OCI-M2 (cell line): ENCODE measurements around the gene COL3A1.

ENCODE experiments used
- DNase-seq: peaks from one replicate; lab custom pipeline; 2025; ENCODE audit not compliant: unreplicated experiment; lab: John Stamatoyannopoulos, UW

COL3A1 gene

GRCh38 chr2:188975497-188976102, 1.4 kb downstream of the COL3A1 start:
- no peak for DNase-seq

DNA sequence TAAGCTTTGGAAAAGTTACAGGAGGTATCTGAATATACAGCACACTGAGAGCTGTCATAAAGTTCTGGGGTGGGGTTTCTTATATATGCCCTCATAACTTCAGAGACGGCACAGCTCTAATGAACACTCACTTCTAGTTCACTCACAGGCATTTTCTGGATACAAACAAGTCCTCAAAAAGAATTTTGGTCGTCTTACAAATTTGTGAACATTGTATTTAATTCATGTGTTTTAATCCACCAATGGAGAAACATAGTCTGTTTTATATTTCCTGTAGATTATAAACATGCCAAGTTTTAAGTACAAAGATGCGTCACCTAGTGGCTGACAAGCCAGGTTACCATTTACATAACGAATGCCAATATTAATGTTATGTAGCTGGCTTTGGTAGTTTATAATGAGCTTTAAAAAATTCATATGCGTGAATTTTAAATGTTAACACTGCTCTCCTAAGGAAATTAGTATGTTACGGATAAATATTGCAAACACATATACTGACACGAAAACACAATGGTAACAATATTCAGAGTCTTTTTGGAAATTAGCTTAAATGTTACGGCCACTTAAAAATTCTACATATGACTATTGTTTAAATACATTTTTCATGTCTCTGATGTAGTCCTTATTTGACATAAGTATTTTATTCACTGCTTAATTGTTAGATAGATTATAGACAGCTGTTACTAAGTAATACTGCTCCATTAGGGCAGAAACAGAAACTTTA, 2.5 kb downstream of the COL3A1 start:
- no peak for DNase-seq

DNA sequence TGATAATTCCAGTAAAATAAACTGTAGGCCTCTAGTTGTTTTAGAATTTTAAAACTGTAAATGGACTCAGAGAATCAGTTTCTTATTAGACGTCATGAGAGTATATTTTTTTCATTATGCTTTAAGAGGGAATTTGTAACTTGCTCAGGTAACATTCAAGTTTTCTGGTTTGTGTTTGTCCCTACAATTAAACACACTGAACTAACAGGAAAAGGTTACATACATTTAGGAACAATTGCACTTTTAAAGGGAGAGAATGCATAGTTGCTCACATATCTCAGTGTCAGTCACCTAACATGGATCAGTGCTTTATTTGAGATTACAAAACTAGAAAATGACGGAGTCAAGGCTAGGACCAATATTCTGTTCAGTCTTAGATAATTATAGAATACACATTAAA, 3.1 kb downstream of the COL3A1 start:
- no peak for DNase-seq

DNA sequence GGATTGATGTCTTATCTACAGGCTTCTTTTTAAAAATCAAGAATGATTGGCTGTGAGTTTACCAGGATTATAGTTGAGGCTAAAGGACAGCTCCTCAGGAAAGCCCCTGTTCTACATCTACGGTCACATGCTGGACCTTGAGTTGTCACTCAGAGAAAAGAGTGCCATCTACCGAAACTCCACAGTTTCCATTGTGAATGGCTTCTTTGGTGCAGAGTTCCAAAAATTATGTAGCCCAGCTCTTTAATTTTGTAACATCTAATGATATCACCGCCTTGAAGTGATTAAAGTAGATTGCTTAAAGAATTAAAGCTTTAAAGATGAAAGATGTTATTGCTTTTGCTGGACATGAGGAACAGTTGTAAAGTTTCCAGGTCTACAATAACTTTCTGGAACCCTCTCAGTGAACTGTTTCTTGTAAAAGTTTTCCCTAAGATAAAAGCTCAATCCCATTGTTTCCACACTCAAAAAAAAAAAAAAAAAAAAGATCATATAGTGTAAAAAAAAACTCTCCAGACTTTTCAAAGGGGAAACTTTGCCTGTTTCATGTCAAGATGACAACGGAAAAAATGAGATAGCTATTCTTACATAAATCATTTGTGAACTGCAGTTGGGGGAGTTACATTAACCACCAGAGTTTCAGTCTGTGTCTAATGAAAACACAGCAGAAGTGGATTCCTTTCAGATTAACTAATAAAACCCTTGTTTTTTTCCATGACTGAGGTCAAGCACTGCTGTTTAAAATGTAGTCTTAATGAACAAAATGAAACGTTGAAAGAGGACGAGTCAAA, 4.3 kb downstream of the COL3A1 start:
- DNase-seq: no peak

DNA sequence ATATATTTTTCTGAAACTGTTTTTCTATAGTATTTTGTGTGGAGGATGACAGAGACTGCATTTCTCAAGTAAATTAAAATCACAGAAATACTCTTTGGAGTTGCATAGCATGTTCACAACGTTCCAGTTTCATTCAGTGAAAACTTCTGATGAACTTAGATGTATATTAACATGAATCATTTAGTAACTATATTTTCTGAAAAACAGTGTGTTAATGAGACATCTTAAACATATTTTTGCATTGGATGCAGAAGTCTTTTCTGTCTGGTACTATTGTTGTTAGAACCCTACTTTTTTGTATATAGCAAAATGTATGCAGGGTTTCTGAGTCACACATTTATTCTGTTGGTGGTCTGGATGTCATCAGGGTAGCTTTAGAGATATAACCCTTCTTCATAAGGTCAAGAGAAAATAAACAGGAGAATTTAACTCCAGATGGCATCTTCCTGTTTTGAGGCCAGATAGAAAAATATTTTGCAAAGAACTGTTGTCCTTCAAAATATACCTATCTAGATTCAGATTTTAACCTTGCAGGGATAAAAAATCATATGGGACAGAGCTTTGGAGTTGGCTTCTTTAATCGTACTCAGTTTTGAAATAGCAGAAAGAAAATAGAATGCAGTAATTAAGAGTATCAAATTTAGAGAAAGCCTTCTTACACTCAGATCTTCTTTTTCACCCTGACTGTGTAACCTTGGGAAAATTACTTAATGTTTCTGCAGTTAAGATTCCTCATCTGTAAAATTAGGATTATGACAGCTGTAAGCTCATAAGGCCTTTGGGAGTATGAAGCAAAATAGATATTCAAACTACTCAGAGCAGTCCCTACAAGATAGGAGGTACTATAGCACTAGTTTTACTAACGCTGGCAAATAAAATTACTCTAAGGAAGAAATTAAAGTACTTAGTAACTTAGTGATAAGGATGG, 5.3 kb downstream of the COL3A1 start:
- no peak for DNase-seq

- no peak for DNase-seq
Measured at GRCh38 chr2:188983427-188984064, 9.4 kb downstream of the COL3A1 start.

DNA sequence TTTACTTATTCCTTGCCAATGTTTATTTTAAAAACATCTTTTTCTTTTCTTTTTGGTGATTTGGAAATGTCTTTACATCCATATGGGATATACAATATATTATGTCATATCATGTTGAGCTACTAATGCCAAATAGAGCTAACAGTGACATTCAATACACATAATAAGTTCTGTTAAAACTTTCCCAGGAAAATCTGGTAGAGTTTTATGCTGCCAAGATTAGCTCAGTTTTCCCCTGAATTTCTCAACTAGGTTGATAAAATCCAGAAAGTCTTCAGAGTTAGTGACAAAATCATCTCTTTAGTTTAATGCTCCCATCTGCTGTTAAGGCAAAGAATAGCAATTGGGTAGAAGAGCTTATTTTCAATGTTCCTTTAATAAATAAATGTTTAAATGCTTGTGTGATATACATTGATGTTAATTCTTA, 9.9 kb downstream of the COL3A1 start:
- no peak for DNase-seq

DNA sequence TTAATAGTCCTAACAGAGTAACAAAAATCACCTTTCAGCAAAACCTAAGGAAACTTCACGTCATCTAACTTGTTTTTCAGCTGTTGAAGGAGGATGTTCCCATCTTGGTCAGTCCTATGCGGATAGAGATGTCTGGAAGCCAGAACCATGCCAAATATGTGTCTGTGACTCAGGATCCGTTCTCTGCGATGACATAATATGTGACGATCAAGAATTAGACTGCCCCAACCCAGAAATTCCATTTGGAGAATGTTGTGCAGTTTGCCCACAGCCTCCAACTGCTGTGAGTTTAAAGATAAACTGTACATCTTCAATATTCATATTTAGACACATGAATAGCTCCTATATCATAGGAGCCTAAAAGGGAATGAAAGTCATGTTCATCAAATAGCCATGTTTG, 10.5 kb downstream of the COL3A1 start:
- DNase-seq: no peak

GRCh38 chr2:188986839-188987238, 12.7 kb downstream of the COL3A1 start:
- DNase-seq: no peak

DNA sequence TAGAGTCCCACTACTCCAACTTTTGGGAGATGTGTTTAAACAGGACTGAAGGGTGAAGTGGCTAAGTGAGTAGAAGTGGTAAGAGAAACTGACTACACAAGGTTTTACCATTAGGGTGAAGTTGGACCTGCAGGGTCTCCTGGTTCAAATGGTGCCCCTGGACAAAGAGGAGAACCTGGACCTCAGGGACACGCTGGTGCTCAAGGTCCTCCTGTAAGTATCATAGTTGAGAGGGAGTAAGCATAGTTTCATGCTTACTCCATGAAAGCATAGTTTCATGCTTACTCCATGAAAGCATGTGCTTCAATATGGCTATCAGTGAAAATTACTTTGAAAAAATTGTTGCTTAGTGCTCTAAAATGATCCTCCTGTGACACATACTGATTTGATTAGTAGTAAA, 19.1 kb downstream of the COL3A1 start:
- no peak for DNase-seq

GRCh38 chr2:188997263-188997662, 23.1 kb downstream of the COL3A1 start:
- no peak for DNase-seq

GRCh38 chr2:189000221-189000620, 26.0 kb downstream of the COL3A1 start:
- no peak for DNase-seq

DNA sequence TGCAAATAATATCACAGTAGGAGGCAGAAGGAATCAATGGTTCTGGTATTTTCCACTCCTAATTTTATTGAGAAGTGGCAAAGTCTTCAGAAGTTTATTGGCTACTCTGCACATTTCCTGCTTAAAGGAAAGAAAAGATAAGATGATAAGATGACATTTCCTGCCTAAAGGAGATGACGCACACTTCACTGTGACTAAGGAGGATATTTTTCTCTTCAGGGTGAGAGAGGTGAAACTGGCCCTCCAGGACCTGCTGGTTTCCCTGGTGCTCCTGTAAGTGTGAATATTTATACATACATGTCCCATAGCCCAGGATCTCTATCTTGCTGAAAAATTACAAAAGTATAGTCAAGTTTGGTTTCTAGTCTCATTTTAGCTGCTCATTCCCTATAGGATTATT, 27.9 kb downstream of the COL3A1 start:
- no peak for DNase-seq

- DNase-seq: no peak
Measured at GRCh38 chr2:189008555-189009262, 34.5 kb downstream of the COL3A1 start.

DNA sequence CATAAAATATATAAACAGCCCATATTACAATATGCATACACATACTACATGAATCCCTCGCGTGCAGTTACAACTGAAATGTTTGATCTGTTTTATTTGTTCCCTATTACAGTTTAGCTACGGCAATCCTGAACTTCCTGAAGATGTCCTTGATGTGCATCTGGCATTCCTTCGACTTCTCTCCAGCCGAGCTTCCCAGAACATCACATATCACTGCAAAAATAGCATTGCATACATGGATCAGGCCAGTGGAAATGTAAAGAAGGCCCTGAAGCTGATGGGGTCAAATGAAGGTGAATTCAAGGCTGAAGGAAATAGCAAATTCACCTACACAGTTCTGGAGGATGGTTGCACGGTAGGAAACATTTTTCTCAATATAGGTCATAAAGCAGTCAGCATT, 36.4 kb downstream of the COL3A1 start:
- no peak for DNase-seq

- no peak for DNase-seq
Measured at GRCh38 chr2:189012351-189012750, 38.2 kb downstream of the COL3A1 start.

DNA sequence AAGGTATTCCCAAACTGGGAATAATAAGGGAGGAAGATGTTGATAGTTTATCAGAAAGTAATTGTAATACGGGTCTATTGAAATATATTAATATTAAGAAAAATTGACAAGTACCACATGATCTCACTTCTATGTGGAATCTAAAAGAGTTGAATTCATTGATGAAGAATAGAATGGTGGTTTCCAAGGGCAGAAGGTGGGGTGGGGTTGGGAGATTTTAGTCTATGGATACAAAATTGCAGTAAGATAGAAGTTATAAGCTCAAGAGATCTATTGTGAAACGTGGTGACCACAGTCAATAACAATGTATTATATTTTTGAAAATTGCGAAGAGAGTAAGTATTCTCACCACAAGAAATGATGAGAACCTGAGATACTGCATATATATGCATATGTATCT, 38.9 kb downstream of the COL3A1 start:
- DNase-seq: no peak

DNA sequence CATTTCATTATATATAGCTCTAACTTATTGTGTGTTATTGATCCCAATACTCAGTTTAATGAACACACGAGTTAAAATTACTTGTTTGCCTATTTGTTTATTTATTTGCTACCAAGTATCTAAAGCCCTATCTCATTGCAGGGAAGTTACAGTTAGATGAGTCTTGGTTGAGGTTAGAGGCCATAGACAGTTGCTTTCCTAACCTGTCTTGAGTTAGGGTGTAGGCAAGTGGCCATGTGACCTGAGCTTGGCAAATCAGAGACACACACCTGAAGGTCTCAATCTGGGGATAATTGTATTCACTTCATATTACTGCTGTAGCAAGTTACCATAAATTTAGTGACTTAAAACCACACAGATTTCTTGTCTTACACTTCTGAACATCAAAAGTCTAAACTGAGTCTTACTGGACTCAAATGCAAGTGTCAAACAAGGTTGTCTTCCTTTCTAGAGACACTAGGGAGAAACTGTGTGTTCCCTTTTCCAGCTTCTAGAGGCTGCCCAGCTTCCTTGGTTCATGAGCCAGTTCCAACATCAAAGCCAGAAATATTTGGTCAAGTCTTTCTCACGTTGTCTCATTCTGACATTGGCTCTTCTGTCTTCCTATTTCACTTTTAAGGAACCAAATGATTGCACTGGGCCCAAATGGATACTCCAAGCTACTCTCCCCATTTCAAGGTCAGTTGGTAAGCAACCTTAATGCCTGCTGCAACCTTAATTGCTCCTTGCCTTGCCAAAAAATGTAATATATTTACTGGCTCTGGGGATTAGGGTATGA, 39.7 kb downstream of the COL3A1 start:
- DNase-seq: no peak

DNA sequence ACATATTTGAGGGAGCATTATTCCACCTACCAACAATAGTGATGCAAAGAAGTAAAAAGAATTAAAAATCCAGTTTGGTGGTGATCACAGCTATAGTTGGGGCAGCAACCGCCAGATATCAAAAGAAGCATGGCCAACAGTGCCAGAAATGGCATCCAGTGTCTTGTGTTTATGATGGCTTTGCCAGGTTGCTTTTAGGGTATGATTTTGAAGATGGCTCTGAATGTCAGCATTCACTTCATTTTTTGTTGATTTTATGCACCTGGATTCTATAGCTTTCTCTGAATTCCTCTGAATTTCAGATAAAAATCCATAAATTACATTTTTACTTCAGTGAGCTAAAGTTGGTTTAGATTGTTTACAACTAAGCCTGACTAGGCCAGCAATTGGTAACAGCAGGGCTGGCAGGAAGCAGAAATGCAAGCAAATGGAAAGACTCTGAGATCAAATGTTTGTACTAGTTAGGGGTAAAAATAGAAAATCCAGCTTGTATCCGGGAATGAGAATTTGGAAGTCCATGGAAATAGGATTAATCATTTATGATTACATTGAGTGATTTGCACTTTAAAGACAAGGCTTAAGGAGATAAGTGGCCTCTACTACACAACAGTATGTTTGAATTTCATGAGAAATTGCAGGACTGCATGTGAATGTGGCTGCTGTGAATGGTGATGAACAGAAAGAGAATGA, 40.4 kb downstream of the COL3A1 start:
- no peak for DNase-seq
